Measurements from ENCODE around the gene ZNF554. TPM values are rescaled to one million over a fixed set of nuclear protein-coding genes. Genes with fewer than 3 reads are reported as not detected.

ZNF554 gene
- total RNA-seq, 2 experiments from 2014 or later, result 0.83 to 1.5 TPM

GRCh38 chr19:2798733-2799132 is 20.9 kb upstream of the ZNF554 start:
- H3K36me3 Mint-ChIP-seq (ENCODE audit: low read depth), result peaks cover 35% of the 10 kb centered on the region
- intact Hi-C loops (cut with micrococcal nuclease), result no loop called here
- CTCF ChIA-PET, result interaction anchor here (1.1 kb wide), 1 partner anchor 21 kb away, joined by 3 read pairs; the partner anchor contains the start of gene ZNF554

DNA sequence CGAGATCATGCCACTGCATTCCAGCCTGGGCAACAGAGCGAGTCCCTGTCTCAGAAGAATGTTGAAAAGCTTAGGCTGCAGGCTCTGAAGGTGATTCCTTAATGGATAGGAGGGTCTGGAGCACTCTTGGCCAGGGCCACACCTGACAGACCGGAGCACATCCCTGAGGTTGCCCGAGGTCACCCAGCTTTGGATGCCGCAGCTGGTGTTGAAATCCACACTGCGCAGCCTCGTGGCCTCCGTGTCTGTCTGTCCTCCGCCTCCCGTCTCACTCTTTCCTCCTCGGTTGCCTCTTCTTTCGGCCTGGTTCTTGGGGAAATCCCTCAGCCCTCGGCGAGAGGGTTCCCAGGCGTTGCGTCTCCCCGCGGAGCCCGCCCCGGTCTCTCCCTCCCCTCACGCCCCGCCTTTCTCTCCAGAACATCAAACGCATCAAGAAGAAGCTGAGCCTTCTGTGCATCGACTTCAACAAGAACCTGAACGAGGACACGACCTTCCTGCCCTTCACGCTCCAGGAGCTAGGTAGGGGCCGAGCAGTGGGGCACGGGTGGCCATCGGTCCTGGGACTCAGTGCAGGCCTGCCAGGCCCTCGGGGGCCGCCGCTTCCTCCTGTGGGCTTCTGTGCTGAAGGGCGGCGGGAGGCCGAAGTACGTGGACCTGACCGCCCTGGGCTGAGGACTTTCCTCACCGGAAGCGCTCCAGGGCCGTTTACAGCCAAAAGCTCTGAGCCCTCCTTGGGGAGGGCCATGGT is 20.2 kb upstream of the ZNF554 start:
- DNase-seq (no peak), ATAC-seq (no peak)
- H3K36me3 Mint-ChIP-seq (ENCODE audit: low read depth), result peaks cover 32% of the 10 kb centered on the region
- ChIA-PET POLR2A (interaction anchor here (0.6 kb wide), 1 partner anchor 497 kb away, joined by 3 read pairs; no protein-coding TSS in a partner anchor), CTCF (interaction anchor here (1.1 kb wide), 1 partner anchor 20 kb away, joined by 3 read pairs; the partner anchor contains the start of gene ZNF554)
- no peak overlapping the region for H3K27ac Mint-ChIP-seq
- TF ChIP-seq, protein P1, sequence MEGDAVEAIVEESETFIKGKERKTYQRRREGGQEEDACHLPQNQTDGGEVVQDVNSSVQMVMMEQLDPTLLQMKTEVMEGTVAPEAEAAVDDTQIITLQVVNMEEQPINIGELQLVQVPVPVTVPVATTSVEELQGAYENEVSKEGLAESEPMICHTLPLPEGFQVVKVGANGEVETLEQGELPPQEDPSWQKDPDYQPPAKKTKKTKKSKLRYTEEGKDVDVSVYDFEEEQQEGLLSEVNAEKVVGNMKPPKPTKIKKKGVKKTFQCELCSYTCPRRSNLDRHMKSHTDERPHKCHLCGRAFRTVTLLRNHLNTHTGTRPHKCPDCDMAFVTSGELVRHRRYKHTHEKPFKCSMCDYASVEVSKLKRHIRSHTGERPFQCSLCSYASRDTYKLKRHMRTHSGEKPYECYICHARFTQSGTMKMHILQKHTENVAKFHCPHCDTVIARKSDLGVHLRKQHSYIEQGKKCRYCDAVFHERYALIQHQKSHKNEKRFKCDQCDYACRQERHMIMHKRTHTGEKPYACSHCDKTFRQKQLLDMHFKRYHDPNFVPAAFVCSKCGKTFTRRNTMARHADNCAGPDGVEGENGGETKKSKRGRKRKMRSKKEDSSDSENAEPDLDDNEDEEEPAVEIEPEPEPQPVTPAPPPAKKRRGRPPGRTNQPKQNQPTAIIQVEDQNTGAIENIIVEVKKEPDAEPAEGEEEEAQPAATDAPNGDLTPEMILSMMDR (IDR thresholded peaks at IDR 0.05), result no peak
- no peaks in the 10 kb centered on the region for H3K9me3 Mint-ChIP-seq
- no peak overlapping the region for H3K4me3 Mint-ChIP-seq
- peaks cover 5% of the 10 kb centered on the region for H3K4me1 Mint-ChIP-seq (ENCODE audit: low read depth)
- H3K27me3 Mint-ChIP-seq, result no peaks in the 10 kb centered on the region
- intact Hi-C loops (cut with micrococcal nuclease), result no loop called here

More at GRCh38 chr19:2798733-2799132, 20.9 kb upstream of the ZNF554 start:
- no peaks in the 10 kb centered on the region for H3K9me3 Mint-ChIP-seq
- H3K27ac Mint-ChIP-seq, result no peak overlapping the region
- POLR2A ChIA-PET, result interaction anchor here (0.6 kb wide), 1 partner anchor 497 kb away, joined by 3 read pairs; no protein-coding TSS in a partner anchor
- no peak for ATAC-seq
- no peak for DNase-seq
- H3K4me1 Mint-ChIP-seq (ENCODE audit: low read depth), result peaks cover under 1% of the 10 kb centered on the region
- H3K27me3 Mint-ChIP-seq, result no peaks in the 10 kb centered on the region
- no peak overlapping the region for H3K4me3 Mint-ChIP-seq
- TF ChIP-seq, protein P1 (IDR thresholded peaks at IDR 0.05), result no peak

DNA sequence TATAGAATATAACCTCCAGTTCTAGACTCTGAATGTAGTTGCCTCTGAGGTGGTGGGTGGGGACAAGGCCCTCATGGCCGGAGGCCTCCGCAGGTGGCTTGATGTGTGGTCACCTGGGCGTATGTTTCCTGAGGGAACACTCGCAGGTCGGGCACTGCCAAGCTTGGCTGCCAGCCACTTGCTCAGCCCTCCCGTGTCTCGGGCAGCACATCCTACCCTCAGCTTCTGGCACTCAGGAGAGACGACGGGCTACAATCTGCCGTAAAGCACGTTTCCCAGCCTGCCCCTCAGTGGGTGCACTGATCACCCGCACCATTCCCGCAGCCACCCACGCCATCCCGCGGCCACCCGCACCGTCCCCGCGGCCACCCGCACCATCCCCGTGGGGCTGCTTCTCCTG is 19.2 kb upstream of the ZNF554 start:
- H3K9me3 Mint-ChIP-seq, result no peaks in the 10 kb centered on the region
- H3K4me1 Mint-ChIP-seq (ENCODE audit: low read depth), result peaks cover 5% of the 10 kb centered on the region
- ChIA-PET CTCF (interaction anchor here (1.1 kb wide), 1 partner anchor 51 kb away, joined by 4 read pairs; no protein-coding TSS in a partner anchor), POLR2A (no interaction called here)
- H3K4me3 Mint-ChIP-seq, result no peak overlapping the region
- no peaks in the 10 kb centered on the region for H3K27me3 Mint-ChIP-seq
- TF ChIP-seq, protein P1 (IDR thresholded peaks at IDR 0.05), result no peak
- intact Hi-C loops (cut with micrococcal nuclease), result no loop called here
- H3K27ac Mint-ChIP-seq, result no peak overlapping the region
- peaks cover 31% of the 10 kb centered on the region for H3K36me3 Mint-ChIP-seq (ENCODE audit: low read depth)
- no peak for DNase-seq
- ATAC-seq, result no peak

GRCh38 chr19:2802826-2803225 is 16.8 kb upstream of the ZNF554 start:
- ATAC-seq (no peak), DNase-seq (no peak)
- Mint-ChIP-seq H3K36me3 (ENCODE audit: low read depth) (peaks cover 22% of the 10 kb centered on the region), H3K9me3 (no peaks in the 10 kb centered on the region), H3K27me3 (no peaks in the 10 kb centered on the region), H3K4me3 (no peak overlapping the region), H3K27ac (no peak overlapping the region), H3K4me1 (ENCODE audit: low read depth) (peaks cover 5% of the 10 kb centered on the region)
- POLR2A ChIA-PET, result no interaction called here
- CTCF ChIA-PET, result no interaction called here
- intact Hi-C loops (cut with micrococcal nuclease), result no loop called here
- TF ChIP-seq, protein P1 (IDR thresholded peaks at IDR 0.05), result no peak

GRCh38 chr19:2803486-2804155 is 16.0 kb upstream of the ZNF554 start:
- TF ChIP-seq, protein P1 (IDR thresholded peaks at IDR 0.05), result no peak
- ATAC-seq (no peak), DNase-seq (no peak)
- no peaks in the 10 kb centered on the region for H3K9me3 Mint-ChIP-seq
- H3K27me3 Mint-ChIP-seq, result no peaks in the 10 kb centered on the region
- no peak overlapping the region for H3K4me3 Mint-ChIP-seq
- ChIA-PET CTCF (no interaction called here), POLR2A (no interaction called here)
- H3K27ac Mint-ChIP-seq, result no peak overlapping the region
- peaks cover 23% of the 10 kb centered on the region for H3K36me3 Mint-ChIP-seq (ENCODE audit: low read depth)
- H3K4me1 Mint-ChIP-seq (ENCODE audit: low read depth), result peaks cover 5% of the 10 kb centered on the region
- intact Hi-C loops (cut with micrococcal nuclease), result no loop called here
